GM12878 (cell line): ENCODE data around the gene SLC36A4. TPM values are rescaled to one million over a fixed set of nuclear protein-coding genes. Genes with fewer than 3 reads are reported as not detected.

Experiments
- ATAC-seq: fragments of 200-7000 bp; cut with Tn5 transposase; 3 replicates; pipeline ENCODE4 v1.9.1; 2020; ENCODE audit warnings: mild to moderate bottlenecking, moderate library complexity
- BruUV-seq: library from RNA; stranded (reverse); fragments of 400-500 nt; replicated peaks from 2 replicates; lab custom pipeline; 2021; lab: Mats Ljungman, UMichigan
- CTCF ChIA-PET: fragments of 300-600 bp; sonication (Branson Sonifier 250); formaldehyde crosslinking; extraction: SDS; loops from one replicate; lab custom pipeline; 2021; ENCODE audit warnings: inconsistent platforms; lab: Yijun Ruan, JAX
- POLR2A ChIA-PET: fragments of 350-600 bp; formaldehyde crosslinking; extraction: SDS; loops from one replicate; lab custom pipeline; 2021; ENCODE audit warnings: inconsistent platforms; lab: Charles Lee
- RAD21 ChIA-PET: fragments of 300-600 bp; sonication (Branson Sonifier 250); formaldehyde crosslinking; loops from one replicate; lab custom pipeline; 2023; ENCODE audit warnings: antibody characterized with exemption; ENCODE audit not compliant: unreplicated experiment; lab: Charles Lee
- SMC1A ChIA-PET: fragments of 300-600 bp; sonication (Branson Sonifier 250); formaldehyde crosslinking; loops from one replicate; lab custom pipeline; 2023; ENCODE audit not compliant: unreplicated experiment, uncharacterized antibody; lab: Charles Lee
- DNase-seq: peaks from one replicate; pipeline ENCODE4 v3.0.0-alpha.2; 2011; ENCODE audit warnings: low read depth, low spot score
- FAIRE-seq: peaks from 3 replicates; lab custom pipeline; 2011; peaks lifted over from hg19 to GRCh38; lab: Jason Lieb, UNC
- H2AFZ ChIP-seq: 2 replicates; pipeline ENCODE4 v1.6.0; 2011; ENCODE audit warnings: low read depth, low read length, control low read depth; ENCODE audit not compliant: control insufficient read depth
- H3K27ac ChIP-seq: 2 replicates; pipeline ENCODE4 v1.5.1; 2011; ENCODE audit warnings: control low read depth; ENCODE audit not compliant: control insufficient read depth, insufficient read depth
- H3K27me3 ChIP-seq, 2 experiments: replicated peaks in 1 of 2; 2 replicates each; pipeline versions ENCODE4 v1.6.0 to v1.6.1; 2011; ENCODE audit warnings: low read length in 1 of 2; ENCODE audit not compliant: control insufficient read depth in 2 of 2, insufficient read depth in 2 of 2
- H3K36me3 ChIP-seq, 2 experiments: 2 replicates each; pipeline ENCODE4 v1.5.1; 2011; ENCODE audit warnings: low read length in 1 of 2; ENCODE audit not compliant: control insufficient read depth in 2 of 2, insufficient read depth in 2 of 2
- H3K4me1 ChIP-seq: 2 replicates; pipeline ENCODE4 v1.6.1; 2011; ENCODE audit warnings: mild to moderate bottlenecking, low read length, moderate library complexity, mixed read lengths; ENCODE audit not compliant: control insufficient read depth, insufficient read depth
- H3K4me2 ChIP-seq: 2 replicates; pipeline ENCODE4 v1.6.0; 2011; ENCODE audit warnings: control low read depth; ENCODE audit not compliant: control insufficient read depth, insufficient read depth
- H3K4me3 ChIP-seq: fragments of 200-600 bp; sonication (generic); 2 replicates; pipeline ENCODE4 v1.5.1; 2016
- H3K79me2 ChIP-seq: 2 replicates; pipeline ENCODE4 v1.6.0; 2011; ENCODE audit warnings: low read length; ENCODE audit not compliant: control insufficient read depth, insufficient read depth
- H3K9ac ChIP-seq: 2 replicates; pipeline ENCODE4 v1.8.0; 2011; ENCODE audit warnings: low read length, control low read depth, mixed read lengths; ENCODE audit not compliant: control insufficient read depth, insufficient read depth
- H3K9me3 ChIP-seq: replicated peaks from 3 replicates; pipeline ENCODE4 v1.5.1; 2011; ENCODE audit warnings: mild to moderate bottlenecking, low read length; ENCODE audit not compliant: control insufficient read depth, insufficient read depth
- H4K20me1 ChIP-seq: 2 replicates; pipeline ENCODE4 v1.6.0; 2011; ENCODE audit not compliant: control insufficient read depth, insufficient read depth
- CBX3 ChIP-seq: fragments of 200-600 bp; sonication (generic); IDR thresholded peaks from 2 replicates; pipeline ENCODE4 v1.6.1; 2016; ENCODE audit warnings: low read depth, borderline replicate concordance
- E4F1 ChIP-seq: fragments of 450-650 bp; IDR thresholded peaks from 2 replicates; pipeline ENCODE4 v1.6.1; 2018; ENCODE audit warnings: borderline replicate concordance, mild to moderate bottlenecking; ENCODE audit not compliant: partially characterized antibody
- EP300 ChIP-seq, 2 experiments: fragments of 150-350 bp in 1 of 2; IDR thresholded peaks; 2 replicates each; pipeline ENCODE4 v1.6.1; 2011 to 2012; ENCODE audit warnings: low read depth in 2 of 2, low read length in 2 of 2, borderline replicate concordance in 1 of 2, improper control_type of control experiment in 1 of 2, inconsistent platforms in 1 of 2; ENCODE audit not compliant: control insufficient read depth in 1 of 2
- FOXK2 ChIP-seq: fragments of 450-650 bp; IDR thresholded peaks from 2 replicates; pipeline ENCODE4 v1.6.1; 2017; ENCODE audit warnings: mild to moderate bottlenecking, moderate library complexity
- HDAC2 ChIP-seq: fragments of 200-600 bp; sonication (generic); IDR thresholded peaks from 2 replicates; pipeline ENCODE4 v1.6.1; 2017
- MEF2B ChIP-seq: fragments of 450-650 bp; IDR thresholded peaks from 2 replicates; pipeline ENCODE4 v1.6.1; 2018; ENCODE audit warnings: mild to moderate bottlenecking, moderate library complexity; ENCODE audit not compliant: partially characterized antibody, poor library complexity, severe bottlenecking
- MYB ChIP-seq: fragments of 150-350 bp; IDR thresholded peaks from 2 replicates; pipeline ENCODE4 v1.6.1; 2014; ENCODE audit warnings: mild to moderate bottlenecking, low read depth, low read length, borderline replicate concordance
- NKRF ChIP-seq: fragments of 450-650 bp; conservative IDR thresholded peaks from 2 replicates; pipeline ENCODE4 v1.6.1; 2017; ENCODE audit warnings: mild to moderate bottlenecking, moderate library complexity
- PML ChIP-seq: IDR thresholded peaks from 2 replicates; pipeline ENCODE4 v1.6.1; 2012; ENCODE audit warnings: low read length, inconsistent platforms
- RCOR1 ChIP-seq: conservative IDR thresholded peaks from 2 replicates; pipeline ENCODE4 v1.6.1; 2012; ENCODE audit warnings: low read depth, low read length, improper control_type of control experiment
- SP1 ChIP-seq: IDR thresholded peaks from one replicate; pipeline ENCODE4 v1.6.1; 2011; ENCODE audit warnings: low read depth, low read length
- STAT1 ChIP-seq: fragments of 450-650 bp; conservative IDR thresholded peaks from 2 replicates; pipeline ENCODE4 v1.6.1; 2014; ENCODE audit warnings: antibody characterized with exemption, mild to moderate bottlenecking
- ZNF274 ChIP-seq: IDR thresholded peaks from one replicate; pipeline ENCODE4 v1.8.0; 2011; ENCODE audit not compliant: insufficient read length, insufficient read depth
- ZNF687 ChIP-seq: fragments of 450-650 bp; IDR thresholded peaks from 2 replicates; pipeline ENCODE4 v1.6.1; 2017; ENCODE audit warnings: mild to moderate bottlenecking, moderate library complexity
- WGBS: methylation state at CpG from one replicate; pipeline ENCODE4 v1.1.6; 2016; ENCODE audit warnings: low lambda C conversion rate; ENCODE audit not compliant: insufficient replicate concordance, insufficient coverage; ENCODE audit errors: missing lambda C conversion rate; 5-methylcytosine and 5-hydroxymethylcytosine counted together
- in situ Hi-C: fragments of 300-500 bp; cut with MboI; formaldehyde crosslinking; loops from 9 replicates; pipeline ENCODE4 v1.14.3; 2018; ENCODE audit warnings: mixed read lengths
- intact Hi-C: fragments of 100-400 bp; cut with micrococcal nuclease; formaldehyde crosslinking; loops from one replicate; pipeline ENCODE4 v1.14.2; 2022; ENCODE audit not compliant: unreplicated experiment
- polyA plus RNA-seq, 11 experiments: library from polyadenylated mRNA; depleted of rRNA in 4 of 11; unstranded in 6 of 11; stranded (reverse) in 5 of 11; fragments of >200 nt; fragmentation: Nextera tagmentation in 4 of 11; fragmentation: Illumina TruSeq in 1 of 11; extraction: Ambion mirVana in 4 of 11; extraction: Trizol in 1 of 11; gene quantifications; 1 replicate in 1 of 11; 2 replicates in 10 of 11; pipeline versions ENCODE4 v1.2.1 to v1.2.3, GENCODE V29; 2011 to 2016; ENCODE audit warnings: inconsistent platforms in 2 of 11, missing spikeins in 2 of 11, low read depth in 1 of 11
- total RNA-seq, 4 experiments: library from RNA; depleted of rRNA in 3 of 4; stranded (reverse); fragments of >200 nt in 3 of 4; fragmentation: Illumina TruSeq in 1 of 4; extraction: Trizol in 1 of 4; gene quantifications; 2 replicates each; pipeline versions ENCODE4 v1.2.1 to v1.2.3, GENCODE V29; 2013 to 2021

Gene SLC36A4
- total and polyA plus RNA-seq, 10 of the 15 experiments (the other 5 are each of a cell fraction or from before 2014, with no cell fraction given), result 1.4 to 12.5 (median 5.2) TPM

GRCh38 chr11:93155738-93156137 lies 42.1 kb downstream of the SLC36A4 start:
- DNase-seq (no peak), ATAC-seq (no peak), FAIRE-seq (no peak)
- H3K4me3 ChIP-seq, result no peak overlapping the region
- no peaks in the 10 kb centered on the region for H3K79me2 ChIP-seq
- WGBS, result 93% methylated on average over 3 of the region's 3 CpGs
- ChIA-PET POLR2A (no interaction called here), SMC1A (no interaction called here), CTCF (interaction anchor here (1.2 kb wide), 1 partner anchor 14 kb away, joined by 3 read pairs; no protein-coding TSS in a partner anchor), RAD21 (no interaction called here)
- no peaks in the 10 kb centered on the region for H4K20me1 ChIP-seq
- H3K4me2 ChIP-seq, result no peak overlapping the region
- no peak overlapping the region for H3K9ac ChIP-seq
- no peak overlapping the region for H3K27ac ChIP-seq
- no TSS peak for BruUV-seq
- intact Hi-C loops, result no loop called here
- H3K4me1 ChIP-seq, result no peaks in the 10 kb centered on the region
- no peak for TF ChIP-seq STAT1
- TF ChIP-seq HDAC2, result no peak
- TF ChIP-seq PML, result no peak
- no peak for TF ChIP-seq EP300 (IDR thresholded peaks at IDR 0.05; ENCODE audit: borderline replicate concordance in 1 of 2, control insufficient read depth in 1 of 2, low read depth in 2 of 2, low read length in 2 of 2)
- no peak for TF ChIP-seq MYB
- TF ChIP-seq CBX3, result no peak
- TF ChIP-seq RCOR1, result no peak
- no peak for TF ChIP-seq ZNF274
- TF ChIP-seq SP1, result no peak
- TF ChIP-seq NKRF, result no peak
- TF ChIP-seq MEF2B, result no peak
- TF ChIP-seq ZNF687, result no peak
- TF ChIP-seq FOXK2, result no peak
- TF ChIP-seq E4F1, result no peak
- no peaks in the 10 kb centered on the region for H3K9me3 ChIP-seq
- H3K27me3 ChIP-seq, result no peaks in the 10 kb centered on the region
- H3K36me3 ChIP-seq, result no peaks in the 10 kb centered on the region
- H2AFZ ChIP-seq, result no peak overlapping the region
- in situ Hi-C loops, result no loop called here
